Measurements from ENCODE around the gene TCP1. TPM values are rescaled to one million over a fixed set of nuclear protein-coding genes. Genes with fewer than 3 reads are reported as not detected.

TCP1 gene
- total and polyA plus RNA-seq, 9 of the 15 experiments (the other 6 are each of a cell fraction or from before 2014, with no cell fraction given) = 331 to 801 (median 645) TPM

GRCh38 chr6:159754401-159754800, 35.0 kb downstream of the TCP1 start:
- TF ChIP-seq RUNX1 (IDR thresholded peaks at IDR 0.05; ENCODE audit: low read depth) (no peak), POLR2G (IDR thresholded peaks at IDR 0.05; ENCODE audit: low read depth, low read length) (0 out of 2 replicates have a peak, but pooled peaks have one; percentile 24)
- BruUV-seq (replicated peaks) = no TSS peak
- Histone ChIP-seq H3K4me2 (ENCODE audit: insufficient read depth, low read length) (no peak overlapping the region), H3K9me1 (ENCODE audit: control insufficient read depth, insufficient read depth, low read length) (no peaks in the 10 kb centered on the region), H3K79me2 (ENCODE audit: control insufficient read depth, insufficient read depth, low read length) (peaks cover 8% of the 10 kb centered on the region; the same call in 1 of the 3 replicates), H3K27me3 (ENCODE audit: control insufficient read depth in 2 of 2, insufficient read depth in 2 of 2, low read length in 2 of 2) (no peaks in the 10 kb centered on the region), H2AFZ (ENCODE audit: low read depth, low read length) (no peak overlapping the region), H3K9me3 (replicated peaks; ENCODE audit: control insufficient read depth, insufficient read depth, low read depth, low read length) (no peaks in the 10 kb centered on the region), H3K4me3 (no peak overlapping the region), H3K27ac (ENCODE audit: extremely low read depth, low read depth, low read length) (no peak overlapping the region), H3K36me3 (ENCODE audit: control insufficient read depth, insufficient read depth, low read length) (peaks cover 93% of the 10 kb centered on the region), H3K4me1 (replicated peaks in 1 of 2; ENCODE audit: control insufficient read depth in 2 of 2, insufficient read depth in 2 of 2, low read length in 2 of 2) (peaks cover 0 to 2% of the 10 kb centered on the region in 2 experiments; a peak in 1 of 5 replicates), H4K20me1 (replicated peaks; ENCODE audit: control insufficient read depth, insufficient read depth, low read length) (no peaks in the 10 kb centered on the region), H3K9ac (ENCODE audit: insufficient read depth in 1 of 2, low read depth in 2 of 2, low read length in 2 of 2) (no peak overlapping the region)
- FAIRE-seq (no peak), ATAC-seq (no peak), DNase-seq (ENCODE audit: extremely low read depth in 1 of 4, low spot score in 3 of 4) (no peak)
- 84% methylated on average over 2 of the region's 2 CpGs for WGBS (ENCODE audit: insufficient coverage, low coverage, missing lambda C conversion rate)
- POLR2A ChIA-PET = interaction anchor here (0.9 to 1.2 kb wide), 3 partner anchors 17 to 65 kb away, joined by 3 to 7 read pairs (median 4); partner anchors contain the start of gene WTAP
- in situ Hi-C loops (cut with MboI) = no loop called here
- intact Hi-C loops (cut with micrococcal nuclease) = no loop called here
- CTCF ChIA-PET (ENCODE audit: low intra/inter-chr PET ratio) = no interaction called here

- H3K79me2 ChIP-seq (ENCODE audit: control insufficient read depth, insufficient read depth, low read length) = peaks cover 8% of the 10 kb centered on the region; the same call in 1 of the 3 replicates
- intact Hi-C loops (cut with micrococcal nuclease) = no loop called here
These were observed 36.1 kb downstream of the TCP1 start for GRCh38 chr6:159753081-159753872.

More at GRCh38 chr6:159753081-159753872, 36.1 kb downstream of the TCP1 start:
- H4K20me1 ChIP-seq (replicated peaks; ENCODE audit: control insufficient read depth, insufficient read depth, low read length) = no peaks in the 10 kb centered on the region
- no peak for FAIRE-seq
- no peak overlapping the region for H3K4me3 ChIP-seq
- H3K4me1 ChIP-seq (replicated peaks in 1 of 2; ENCODE audit: control insufficient read depth in 2 of 2, insufficient read depth in 2 of 2, low read length in 2 of 2) = no peaks in the 10 kb centered on the region; a peak in 1 of 5 replicates
- POLR2A ChIA-PET = interaction anchor here (1.0 to 1.7 kb wide), 3 partner anchors 10 to 15 kb away, joined by 3 to 5 read pairs (median 4); no protein-coding TSS in a partner anchor
- ATAC-seq = no peak
- peaks cover 98% of the 10 kb centered on the region for H3K36me3 ChIP-seq (ENCODE audit: control insufficient read depth, insufficient read depth, low read length)
- no peaks in the 10 kb centered on the region for H3K27me3 ChIP-seq (ENCODE audit: control insufficient read depth in 2 of 2, insufficient read depth in 2 of 2, low read length in 2 of 2)
- CTCF ChIA-PET (ENCODE audit: low intra/inter-chr PET ratio) = no interaction called here
- DNase-seq (ENCODE audit: extremely low read depth in 1 of 4, low spot score in 3 of 4) = no peak
- H3K9me1 ChIP-seq (ENCODE audit: control insufficient read depth, insufficient read depth, low read length) = no peaks in the 10 kb centered on the region
- no peak overlapping the region for H3K27ac ChIP-seq (ENCODE audit: extremely low read depth, low read depth, low read length)
- no peak overlapping the region for H3K9ac ChIP-seq (ENCODE audit: insufficient read depth in 1 of 2, low read depth in 2 of 2, low read length in 2 of 2)
- BruUV-seq (replicated peaks) = no TSS peak
- TF ChIP-seq POU5F1 (IDR thresholded peaks at IDR 0.05; ENCODE audit: borderline replicate concordance, low read depth, low read length, partially characterized antibody) (no peak), ZNF316 (IDR thresholded peaks at IDR 0.05) (peak; percentile 80), CEBPB (tag; IDR thresholded peaks at IDR 0.05) (peak; percentile 75), POLR2A (conservative IDR thresholded peaks at IDR 0.05) (0 out of 2 replicates have a peak, but pooled peaks have one; percentile 40), PTRF (tag; IDR thresholded peaks at IDR 0.05) (no peak), CEBPG (CRISPR knock-in tag; IDR thresholded peaks at IDR 0.05) (0 out of 2 replicates have a peak, but pooled peaks have one; percentile 24), CEBPG (tag; conservative IDR thresholded peaks at IDR 0.05 in 1 of 2, IDR thresholded peaks at IDR 0.05 in 1 of 2) (peak; percentile 47 to 54; a peak in 3 of 4 replicates), MAFF (IDR thresholded peaks at IDR 0.05; ENCODE audit: low read length) (peak; percentile 49; the same call in 1 of the 2 replicates), XRCC4 (IDR thresholded peaks at IDR 0.05; ENCODE audit: extremely low read depth, insufficient read depth, insufficient read length) (no peak), MED1 (CRISPR knock-in tag; IDR thresholded peaks at IDR 0.05; ENCODE audit: borderline replicate concordance) (no peak), MAFK (IDR thresholded peaks at IDR 0.05; ENCODE audit: low read length) (peak; percentile 24; the same call in 1 of the 2 replicates), C11orf30 (IDR thresholded peaks at IDR 0.05; ENCODE audit: low read depth) (peak; percentile 61), HCFC1 (IDR thresholded peaks at IDR 0.05; ENCODE audit: low read depth, low read length) (no peak)
- no peak overlapping the region for H3K4me2 ChIP-seq (ENCODE audit: insufficient read depth, low read length)
- H2AFZ ChIP-seq (ENCODE audit: low read depth, low read length) = no peak overlapping the region
- in situ Hi-C loops (cut with MboI) = no loop called here
- H3K9me3 ChIP-seq (replicated peaks; ENCODE audit: control insufficient read depth, insufficient read depth, low read depth, low read length) = no peaks in the 10 kb centered on the region
- 91% methylated on average over 6 of the region's 6 CpGs for WGBS (ENCODE audit: insufficient coverage, low coverage, missing lambda C conversion rate)

Data from K562 (cell line).